HG03103 (cell line): Measurements from ENCODE around the gene AOC3.
"Not testable (repeated sequence)": the region's sequence is repeated elsewhere in the genome, so short reads cannot be mapped to it uniquely, and the experiment has no call there.

Source experiments
- ATAC-seq: cut with Tn5 transposase; IDR thresholded peaks from one replicate; pipeline ENCODE4 v1.9.1; 2021; ENCODE audit warnings: low read depth; ENCODE audit not compliant: unreplicated experiment

AOC3 gene

GRCh38 chr17:42889809-42890208 lies 38.8 kb downstream of the AOC3 start:
- no peak for ATAC-seq

- no peak for ATAC-seq
These were observed 40.6 kb downstream of the AOC3 start for GRCh38 chr17:42891539-42892152.

- no peak for ATAC-seq
These were observed 42.4 kb downstream of the AOC3 start for GRCh38 chr17:42893359-42893758.

GRCh38 chr17:42894283-42895184 lies 43.5 kb downstream of the AOC3 start:
- no peak for ATAC-seq

GRCh38 chr17:42895185-42895555 lies 44.2 kb downstream of the AOC3 start:
- ATAC-seq = no peak

- no peak for ATAC-seq
These were observed 47.3 kb downstream of the AOC3 start for GRCh38 chr17:42898147-42898811.

- ATAC-seq = not testable (repeated sequence)
These were observed 49.0 kb downstream of the AOC3 start for GRCh38 chr17:42899981-42900380.

- no peak for ATAC-seq
These were observed 49.7 kb downstream of the AOC3 start, which contains the start of gene G6PC1 for GRCh38 chr17:42900460-42901331. G6PC1 (plus strand) TSS chr17:42900799; CDS start chr17:42900877, 78 bp downstream.

GRCh38 chr17:42901535-42902229 lies 50.7 kb downstream of the AOC3 start:
- no peak for ATAC-seq

GRCh38 chr17:42904110-42904469 lies 53.1 kb downstream of the AOC3 start:
- ATAC-seq = no peak

- ATAC-seq = no peak
These were observed 55.9 kb downstream of the AOC3 start for GRCh38 chr17:42906772-42907446.
